Left lung (tissue), 14 donors: Measurements from ENCODE around the gene CAMK2A. TPM values are rescaled to one million over a fixed set of nuclear protein-coding genes. Genes with fewer than 3 reads are reported as not detected.

Source experiments
- ATAC-seq: fragments of 200-7000 bp; cut with Tn5 transposase; one replicate; pipeline ENCODE4 v1.9.1; 2020; ENCODE audit warnings: moderate library complexity
- DNase-seq, 4 donors: peaks; one replicate each; pipeline ENCODE4 v3.0.0-alpha.2; 2013 to 2020
- H3K27ac ChIP-seq, 2 donors: fragments of 200-600 bp; sonication (generic) in 1 of 2; one replicate each; pipeline versions ENCODE4 v1.5.0 to v1.8.0; 2020 to 2021
- H3K27me3 ChIP-seq, 2 donors: fragments of 200-600 bp; sonication (generic) in 1 of 2; one replicate each; pipeline versions ENCODE4 v1.5.0 to v1.8.0; 2020 to 2021
- H3K36me3 ChIP-seq, 2 donors: fragments of 200-600 bp; sonication (generic) in 1 of 2; one replicate each; pipeline versions ENCODE4 v1.5.0 to v1.8.0; 2020 to 2021
- H3K4me1 ChIP-seq, 2 donors: fragments of 200-600 bp; one replicate each; pipeline ENCODE4 v1.8.0; 2021
- H3K4me3 ChIP-seq, 2 donors: fragments of 200-600 bp; sonication (generic) in 1 of 2; one replicate each; pipeline versions ENCODE4 v1.5.0 to v1.8.0; 2020 to 2021; ENCODE audit warnings: mild to moderate bottlenecking in 1 of 2
- H3K9me3 ChIP-seq, 2 donors: fragments of 200-600 bp; sonication (generic) in 1 of 2; one replicate each; pipeline versions ENCODE4 v1.5.0 to v1.8.0; 2020 to 2021
- intact Hi-C, 2 donors: fragments of 100-400 bp; cut with DNase I; formaldehyde crosslinking; loops; one replicate each; pipeline versions ENCODE4 v1.11.2 to v1.14.2; 2022
- long read RNA-seq, 12 donors: library from polyadenylated mRNA in 2 of 12; unstranded in 2 of 12; transcript quantifications; one replicate each; pipeline ENCODE4 v2.0.0 and lab custom pipeline, GENCODE V29; 2019 to 2026
- polyA plus RNA-seq, 6 donors: library from polyadenylated mRNA; unstranded; fragments of 120-200 nt; gene quantifications; one replicate each; pipeline ENCODE4 v1.2.1, GENCODE V29; 2013; ENCODE audit not compliant: insufficient read length in 6 of 6
- total RNA-seq, 2 donors: library from RNA; stranded (reverse); fragmentation: NEBNext Ultra II Directional; extraction: Animal tissue kit (Norgen Biotek cat#: 25700); gene quantifications; one replicate each; pipeline ENCODE4 v1.2.1, GENCODE V29; 2021
- TF ChIP-seq, protein P1 (sequence below), 2 donors: fragments of 200-600 bp; sonication (generic) in 1 of 2; IDR thresholded peaks; one replicate each; pipeline versions ENCODE4 v1.5.0 to v1.8.0; 2021; ENCODE audit warnings: antibody characterized with exemption in 2 of 2
- donor health status: DM: no; HTN: yes; CAD: no.
- donor health status: DM: no; HTN: no; CAD: no.

Gene CAMK2A
- 1 to 10 TPM in 1 of 2 donors, under 1 TPM in 1; 0.64 to 1.2 TPM for total RNA-seq
- 1 to 10 TPM; 4.0 to 5.8 (median 5.3) TPM for polyA plus RNA-seq
- long read RNA-seq, donor 1, partial matches to known transcripts = 0 of 1 reads
- long read RNA-seq, donor 1, other reads (novel, unspliced or antisense) = 0 of 1 reads
- long read RNA-seq, donor 2 = 0 reads
- long read RNA-seq, donor 3 = 0 reads
- long read RNA-seq, donor 4, partial matches to known transcripts = 0 of 1 reads
- long read RNA-seq, donor 4, other reads (novel, unspliced or antisense) = 1 of 1 reads
- long read RNA-seq, donor 5 = 0 reads
- long read RNA-seq, donor 6 = 0 reads
- long read RNA-seq, donor 7 = 0 reads
- long read RNA-seq, donor 8 = 0 reads
- long read RNA-seq, donor 9 = 0 reads
- long read RNA-seq, donor 10, partial matches to known transcripts = 0 of 1 reads
- long read RNA-seq, donor 10, other reads (novel, unspliced or antisense) = 0 of 1 reads
- long read RNA-seq, donor 11, full-length matches to known transcripts = 1 of 1 reads
- long read RNA-seq, donor 11, partial matches to known transcripts = 0 of 1 reads
- long read RNA-seq, donor 11, other reads (novel, unspliced or antisense) = 0 of 1 reads
- long read RNA-seq, donor 12 = 0 reads

DNA sequence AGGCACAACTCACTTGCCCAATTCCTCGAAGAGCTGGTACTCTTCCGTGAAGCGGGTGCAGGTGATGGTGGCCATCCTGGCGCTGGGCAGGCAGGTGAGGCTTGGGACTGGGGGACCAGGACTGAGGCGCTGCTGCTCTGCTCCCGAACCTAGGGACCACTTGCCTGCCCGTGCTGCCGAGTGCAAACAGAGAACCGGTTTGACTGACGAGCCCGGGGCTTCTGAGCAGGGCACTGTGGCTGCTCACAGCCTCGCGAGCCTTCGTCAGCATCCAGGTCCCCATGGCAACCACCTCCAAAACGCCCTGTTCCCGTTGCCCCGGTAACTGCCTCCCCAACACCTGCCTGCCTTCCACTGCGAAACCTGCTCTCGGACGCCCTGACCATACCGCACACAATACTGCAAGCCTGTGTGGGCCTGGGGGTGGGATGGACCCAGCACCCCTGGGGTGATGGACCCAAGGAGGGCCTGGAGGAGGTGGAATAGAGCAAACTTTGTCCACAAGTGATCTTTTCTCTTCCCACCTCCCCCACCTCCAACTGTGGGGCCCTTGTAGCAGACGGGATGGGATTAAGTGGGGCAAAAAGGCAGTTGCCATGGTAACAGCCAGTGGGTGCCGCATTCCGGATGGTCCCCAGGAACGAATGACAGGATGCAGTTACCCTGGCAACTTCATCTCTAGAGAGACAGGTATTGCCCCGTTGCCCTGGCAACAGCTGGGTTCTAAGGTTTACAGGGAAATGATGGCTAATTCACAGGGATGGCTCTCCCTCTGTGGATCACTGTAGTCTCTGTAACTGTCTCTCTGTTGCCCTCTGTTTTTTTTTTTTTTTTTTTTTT, at the start of gene CAMK2A:
Gene CAMK2A (minus strand): TSS at position 223 of the 840 bp plus-strand sequence. CDS start 148 bp downstream, at position 75.
- H3K9me3 ChIP-seq = no peaks in the 10 kb centered on the region
- ATAC-seq = no peak
- intact Hi-C loops = no loop called here

DNA sequence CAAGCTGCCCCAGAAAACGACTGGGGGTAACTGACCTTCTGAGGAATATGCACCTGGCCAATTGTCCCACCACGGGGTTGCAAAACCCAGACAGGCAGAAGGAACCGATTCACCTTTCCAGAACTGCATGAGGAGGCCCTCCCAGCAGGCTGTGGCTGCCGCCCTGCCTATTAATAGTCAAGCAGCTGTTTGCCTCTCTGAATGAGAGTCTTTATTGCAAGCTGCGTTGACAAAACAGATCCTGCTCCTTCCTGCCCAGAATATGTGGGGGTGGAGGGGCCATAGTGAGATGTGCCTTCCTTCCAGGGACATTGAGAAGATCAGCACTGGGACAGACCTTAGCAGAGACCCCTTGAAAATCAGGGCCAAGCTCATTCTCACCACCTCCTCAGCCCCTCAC, 49.6 kb upstream of the CAMK2A start:
- H3K4me3 ChIP-seq = no peak overlapping the region
- TF ChIP-seq, protein P1, sequence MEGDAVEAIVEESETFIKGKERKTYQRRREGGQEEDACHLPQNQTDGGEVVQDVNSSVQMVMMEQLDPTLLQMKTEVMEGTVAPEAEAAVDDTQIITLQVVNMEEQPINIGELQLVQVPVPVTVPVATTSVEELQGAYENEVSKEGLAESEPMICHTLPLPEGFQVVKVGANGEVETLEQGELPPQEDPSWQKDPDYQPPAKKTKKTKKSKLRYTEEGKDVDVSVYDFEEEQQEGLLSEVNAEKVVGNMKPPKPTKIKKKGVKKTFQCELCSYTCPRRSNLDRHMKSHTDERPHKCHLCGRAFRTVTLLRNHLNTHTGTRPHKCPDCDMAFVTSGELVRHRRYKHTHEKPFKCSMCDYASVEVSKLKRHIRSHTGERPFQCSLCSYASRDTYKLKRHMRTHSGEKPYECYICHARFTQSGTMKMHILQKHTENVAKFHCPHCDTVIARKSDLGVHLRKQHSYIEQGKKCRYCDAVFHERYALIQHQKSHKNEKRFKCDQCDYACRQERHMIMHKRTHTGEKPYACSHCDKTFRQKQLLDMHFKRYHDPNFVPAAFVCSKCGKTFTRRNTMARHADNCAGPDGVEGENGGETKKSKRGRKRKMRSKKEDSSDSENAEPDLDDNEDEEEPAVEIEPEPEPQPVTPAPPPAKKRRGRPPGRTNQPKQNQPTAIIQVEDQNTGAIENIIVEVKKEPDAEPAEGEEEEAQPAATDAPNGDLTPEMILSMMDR (IDR thresholded peaks at IDR 0.05) = no peak
- H3K36me3 ChIP-seq = no peaks in the 10 kb centered on the region
- DNase-seq (no peak), ATAC-seq (no peak)
- intact Hi-C loops = no loop called here
- no peak overlapping the region for H3K27ac ChIP-seq
- no peaks in the 10 kb centered on the region for H3K4me1 ChIP-seq
- H3K27me3 ChIP-seq = no peaks in the 10 kb centered on the region
- no peaks in the 10 kb centered on the region for H3K9me3 ChIP-seq

More for the DNA sequence above, at the start of gene CAMK2A:
- no peak within 1 kb of the TSS for H3K4me3 ChIP-seq
- no peak for DNase-seq
- H3K4me1 ChIP-seq = peaks cover 0 to under 1% of the 10 kb centered on the region in 2 donors
- H3K36me3 ChIP-seq = no peaks in the 10 kb centered on the region
- TF ChIP-seq, protein P1 (IDR thresholded peaks at IDR 0.05) = no peak
- no peak within 1 kb of the TSS for H3K27ac ChIP-seq
- peaks cover 0 to 23% of the 10 kb centered on the region in 2 donors for H3K27me3 ChIP-seq

DNA sequence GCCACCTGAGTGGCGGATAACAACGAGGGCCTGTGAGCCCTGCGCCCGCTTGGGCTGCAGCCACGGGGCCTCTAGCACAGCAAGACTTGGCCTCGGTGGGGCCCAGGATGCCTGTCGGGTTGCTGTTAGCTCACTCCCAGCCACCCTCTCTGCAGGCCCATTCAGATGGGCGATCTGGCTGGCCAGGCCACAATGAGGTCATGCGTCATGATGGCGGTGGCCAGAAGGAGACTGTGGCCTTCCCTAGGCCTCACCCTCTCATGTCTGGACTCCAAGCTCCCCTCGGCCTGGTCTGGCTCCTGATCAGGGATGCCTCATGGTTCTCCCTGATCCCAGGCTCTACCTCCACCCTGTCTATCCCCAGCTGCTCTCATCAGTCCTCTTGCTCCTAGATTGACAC, 49.0 kb upstream of the CAMK2A start:
- no peak for ATAC-seq
- intact Hi-C loops = no loop called here
- no peaks in the 10 kb centered on the region for H3K36me3 ChIP-seq
- H3K27ac ChIP-seq = no peak overlapping the region
- no peak overlapping the region for H3K4me3 ChIP-seq
- no peaks in the 10 kb centered on the region for H3K27me3 ChIP-seq
- DNase-seq = no peak
- TF ChIP-seq, protein P1 (IDR thresholded peaks at IDR 0.05) = no peak
- no peaks in the 10 kb centered on the region for H3K9me3 ChIP-seq
- H3K4me1 ChIP-seq = no peaks in the 10 kb centered on the region

DNA sequence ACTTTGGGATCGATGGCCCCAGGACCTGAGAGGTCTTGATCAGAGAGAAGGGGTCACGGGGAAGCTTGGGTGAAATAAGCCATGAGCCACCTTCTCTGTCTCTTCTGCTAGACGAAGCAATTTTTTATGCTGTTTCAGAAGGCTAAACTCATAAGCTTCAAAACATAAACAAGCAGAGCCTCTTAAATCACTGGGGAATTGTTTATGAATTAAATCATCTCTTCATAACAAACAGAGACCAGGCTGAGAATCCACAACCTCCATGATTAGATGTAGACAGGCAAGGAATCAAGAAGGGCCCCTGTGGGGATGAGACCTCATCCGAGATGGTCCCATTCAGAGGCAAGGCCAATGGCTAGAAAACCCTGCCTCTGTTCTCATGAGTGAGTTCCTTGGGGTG, 46.2 kb upstream of the CAMK2A start:
- no peaks in the 10 kb centered on the region for H3K27me3 ChIP-seq
- intact Hi-C loops = no loop called here
- no peaks in the 10 kb centered on the region for H3K9me3 ChIP-seq
- no peak overlapping the region for H3K4me3 ChIP-seq
- TF ChIP-seq, protein P1 (IDR thresholded peaks at IDR 0.05) = no peak
- H3K36me3 ChIP-seq = no peaks in the 10 kb centered on the region
- ATAC-seq = no peak
- no peaks in the 10 kb centered on the region for H3K4me1 ChIP-seq
- H3K27ac ChIP-seq = no peak overlapping the region
- DNase-seq = no peak
